CD14-positive monocyte (primary cell): ENCODE results near the gene HYDIN. TPM values are rescaled to one million over a fixed set of nuclear protein-coding genes. Genes with fewer than 3 reads are reported as not detected.
A peak's percentile ranks its signal among the peaks of the same experiment; 100 is the strongest.

Experiments
- DNase-seq, 3 donors: peaks; one replicate each; pipeline ENCODE4 v3.0.0-alpha.2; 2011 to 2022
- H2AFZ ChIP-seq: 2 replicates; pipeline ENCODE4 v1.6.0; 2012; ENCODE audit warnings: mild to moderate bottlenecking, low read depth, low read length, inconsistent platforms; ENCODE audit not compliant: insufficient read depth, poor library complexity, severe bottlenecking
- H3K27ac ChIP-seq, 2 donors: 1 replicate in 1 of 2; 2 replicates in 1 of 2; pipeline ENCODE4 v1.5.1; 2012 to 2013; ENCODE audit warnings: low read length in 2 of 2, control low read depth in 1 of 2, inconsistent platforms in 1 of 2, low read depth in 1 of 2, mild to moderate bottlenecking in 1 of 2
- H3K27me3 ChIP-seq, 2 donors: one replicate each; pipeline versions ENCODE4 v1.6.0 to v1.6.1; 2011 to 2013; ENCODE audit warnings: low read length in 2 of 2; ENCODE audit not compliant: control insufficient read depth in 2 of 2, insufficient read depth in 2 of 2
- H3K36me3 ChIP-seq, 2 donors: replicated peaks in 1 of 2; 1 replicate in 1 of 2; 2 replicates in 1 of 2; pipeline versions ENCODE4 v1.5.1 to v1.6.1; 2012 to 2013; ENCODE audit warnings: low read length in 2 of 2, control low read depth in 1 of 2, inconsistent platforms in 1 of 2, mild to moderate bottlenecking in 1 of 2; ENCODE audit not compliant: insufficient read depth in 2 of 2, control insufficient read depth in 1 of 2
- H3K4me1 ChIP-seq, 2 donors: 1 replicate in 1 of 2; 2 replicates in 1 of 2; pipeline versions ENCODE4 v1.5.1 to v1.6.1; 2012 to 2013; ENCODE audit warnings: low read length in 2 of 2, control low read depth in 1 of 2, inconsistent platforms in 1 of 2, mild to moderate bottlenecking in 1 of 2, moderate library complexity in 1 of 2; ENCODE audit not compliant: insufficient read depth in 2 of 2, control insufficient read depth in 1 of 2
- H3K4me2 ChIP-seq: replicated peaks from 2 replicates; pipeline ENCODE3; 2012; ENCODE audit warnings: low read length, moderate library complexity, mild to moderate bottlenecking; ENCODE audit not compliant: poor library complexity, severe bottlenecking; ENCODE audit errors: extremely low read depth
- H3K4me3 ChIP-seq, 3 experiments: fragments of 200-600 bp in 1 of 3; sonication (generic) in 1 of 3; replicated peaks in 1 of 3; 1 replicate in 2 of 3; 2 replicates in 1 of 3; pipeline ENCODE4 v1.5.1; 2011 to 2013; ENCODE audit warnings: low read length in 3 of 3, mild to moderate bottlenecking in 3 of 3, control low read depth in 2 of 3, low read depth in 2 of 3, inconsistent platforms in 1 of 3, moderate library complexity in 1 of 3
- H3K79me2 ChIP-seq: 2 replicates; pipeline ENCODE4 v1.6.0; 2012; ENCODE audit warnings: mild to moderate bottlenecking, control low read depth, inconsistent platforms, low read length, moderate library complexity; ENCODE audit not compliant: insufficient read depth
- H3K9ac ChIP-seq: 2 replicates; pipeline ENCODE4 v1.6.0; 2017; ENCODE audit warnings: low read length, mild to moderate bottlenecking; ENCODE audit not compliant: insufficient read depth, poor library complexity, severe bottlenecking
- H3K9me3 ChIP-seq, 2 donors: replicated peaks in 1 of 2; 1 replicate in 1 of 2; 2 replicates in 1 of 2; pipeline versions ENCODE4 v1.5.1 to v1.6.1; 2012 to 2013; ENCODE audit warnings: low read length in 2 of 2, control low read depth in 1 of 2; ENCODE audit not compliant: control insufficient read depth in 1 of 2, insufficient read depth in 1 of 2
- H4K20me1 ChIP-seq: 2 replicates; pipeline ENCODE4 v1.6.0; 2012; ENCODE audit warnings: mild to moderate bottlenecking, low read length, control low read depth, moderate library complexity; ENCODE audit not compliant: insufficient read depth
- H3K27ac Mint-ChIP-seq, 7 donors: one replicate each; pipeline ENCODE4 v1.8.0; 2020; ENCODE audit warnings: mild to moderate bottlenecking in 7 of 7, mixed read lengths in 7 of 7, moderate library complexity in 6 of 7, inconsistent platforms in 2 of 7
- H3K27me3 Mint-ChIP-seq, 3 donors: one replicate each; pipeline ENCODE4 v1.8.0; 2021 to 2022; ENCODE audit warnings: low read depth in 3 of 3, mild to moderate bottlenecking in 3 of 3, mixed read lengths in 3 of 3, moderate library complexity in 3 of 3, inconsistent platforms in 1 of 3
- H3K36me3 Mint-ChIP-seq, 2 donors: one replicate each; pipeline ENCODE4 v1.8.0; 2020; ENCODE audit warnings: mixed read lengths in 2 of 2, inconsistent platforms in 1 of 2, mild to moderate bottlenecking in 1 of 2
- H3K4me1 Mint-ChIP-seq: one replicate; pipeline ENCODE4 v1.8.0; 2020; ENCODE audit warnings: mild to moderate bottlenecking, mixed read lengths
- H3K4me3 Mint-ChIP-seq, 2 donors: one replicate each; pipeline ENCODE4 v1.8.0; 2020; ENCODE audit warnings: mild to moderate bottlenecking in 2 of 2, mixed read lengths in 2 of 2, moderate library complexity in 1 of 2
- H3K9me3 Mint-ChIP-seq, 7 donors: one replicate each; pipeline ENCODE4 v1.8.0; 2020 to 2022; ENCODE audit warnings: mixed read lengths in 7 of 7, mild to moderate bottlenecking in 6 of 7, moderate library complexity in 6 of 7, inconsistent platforms in 2 of 7
- CTCF ChIP-seq: fragments of 200-600 bp; IDR thresholded peaks from one replicate; pipeline ENCODE4 v1.8.0; 2022; ENCODE audit warnings: antibody characterized with exemption, mild to moderate bottlenecking
- WGBS: methylation state at CpG from one replicate; pipeline ENCODE4 v1.1.5; 2013; ENCODE audit warnings: missing lambda C conversion rate; ENCODE audit not compliant: insufficient coverage; 5-methylcytosine and 5-hydroxymethylcytosine counted together
- intact Hi-C, 2 donors: fragments of 100-400 bp; cut with micrococcal nuclease; formaldehyde crosslinking; loops; one replicate each; pipeline versions ENCODE4 v1.15.0 to v1.15.1; 2023
- polyA plus RNA-seq, 3 donors: library from polyadenylated mRNA; depleted of rRNA in 1 of 3; unstranded in 2 of 3; stranded (reverse) in 1 of 3; fragments of 300-500 nt in 2 of 3; fragments of >200 nt in 1 of 3; fragmentation: Illumina TruSeq in 2 of 3; gene quantifications; 1 replicate in 2 of 3; 2 replicates in 1 of 3; pipeline ENCODE4 v1.2.3, GENCODE V29; 2012 to 2021

The HYDIN gene
- polyA plus RNA-seq, 3 donors = not detected

GRCh38 chr16:71250461-71251235, 20.1 kb upstream of the HYDIN start:
- Histone ChIP-seq H3K4me3 (no peak overlapping the region), H3K79me2 (no peaks in the 10 kb centered on the region), H3K27ac (no peak overlapping the region), H3K4me2 (no peak overlapping the region), H3K36me3 (no peaks in the 10 kb centered on the region), H3K9me3 (no peaks in the 10 kb centered on the region), H3K27me3 (no peaks in the 10 kb centered on the region), H2AFZ (no peak overlapping the region), H3K9ac (no peak overlapping the region), H4K20me1 (no peaks in the 10 kb centered on the region), H3K4me1 (peaks cover 0 to 19% of the 10 kb centered on the region in 2 donors)
- peaks cover 3 to 4% (median 3%) of the 10 kb centered on the region in 3 donors for H3K27me3 Mint-ChIP-seq
- peak in 1 of 3 donors; percentile 23 for DNase-seq
- no peak for TF ChIP-seq CTCF
- intact Hi-C loops = no loop called here
- peak overlapping the region in 3 of 7 donors; percentile 19 to 83 (median 51) for H3K27ac Mint-ChIP-seq
- peaks cover 0 to 5% (median 0%) of the 10 kb centered on the region in 7 donors for H3K9me3 Mint-ChIP-seq
- H3K36me3 Mint-ChIP-seq = no peaks in the 10 kb centered on the region
- peaks cover 36% of the 10 kb centered on the region for H3K4me1 Mint-ChIP-seq
- no peak overlapping the region for H3K4me3 Mint-ChIP-seq
- no CpG with 5 or more reads among the region's 5 CpGs for whole genome bisulfite sequencing

- Mint-ChIP-seq H3K4me1 (peaks cover 43% of the 10 kb centered on the region), H3K27ac (peak overlapping the region in 1 of 7 donors; percentile 7), H3K36me3 (no peaks in the 10 kb centered on the region), H3K4me3 (no peak overlapping the region), H3K9me3 (peaks cover 0 to 5% (median 0%) of the 10 kb centered on the region in 7 donors), H3K27me3 (peaks cover 0 to 3% (median 3%) of the 10 kb centered on the region in 3 donors)
- H3K4me1 ChIP-seq = peaks cover 0 to 28% of the 10 kb centered on the region in 2 donors
- WGBS = 0% methylated on average over 1 of the region's 1 CpG
- DNase-seq = peak in 2 of 3 donors; percentile 3 to 18
- no peak overlapping the region for H3K27ac ChIP-seq
- H2AFZ ChIP-seq = no peak overlapping the region
- intact Hi-C loops = no loop called here
- TF ChIP-seq CTCF = no peak
- no peak overlapping the region for H3K4me2 ChIP-seq
- H3K79me2 ChIP-seq = no peaks in the 10 kb centered on the region
- H4K20me1 ChIP-seq = no peaks in the 10 kb centered on the region
- no peak overlapping the region for H3K9ac ChIP-seq
- no peaks in the 10 kb centered on the region for H3K27me3 ChIP-seq
- H3K9me3 ChIP-seq = no peaks in the 10 kb centered on the region
- no peaks in the 10 kb centered on the region for H3K36me3 ChIP-seq
- no peak overlapping the region for H3K4me3 ChIP-seq
Observed at GRCh38 chr16:71249399-71249798, 18.9 kb upstream of the HYDIN start.
